ENCODE measurements around the gene PTPRZ1.

GRCh38 chr7:122064971-122065370 lies 192.0 kb downstream of the PTPRZ1 start:
- no peak for TF ChIP-seq POLR2A (IDR thresholded peaks at IDR 0.05; ENCODE audit: low read length)
- TF ChIP-seq GATA1 (IDR thresholded peaks at IDR 0.05; ENCODE audit: low read depth, low read length): no peak

All from erythroblast (primary cell).